ENCODE measurements around the gene SEC63.

GRCh38 chr6:107894809-107895396 lies 63.1 kb downstream of the SEC63 start:
- no peak for TF ChIP-seq POLR2A (IDR thresholded peaks at IDR 0.05; ENCODE audit: low read depth, low read length)
- no peak for TF ChIP-seq POLR2AphosphoS5 (IDR thresholded peaks at IDR 0.05; ENCODE audit: low read depth, low read length)
